HepG2 (cell line): ENCODE measurements around the gene SAP30. TPM values are rescaled to one million over a fixed set of nuclear protein-coding genes. Genes with fewer than 3 reads are reported as not detected.

Experiments
- BORCS8-MEF2B ChIP-seq: sonication (generic); formaldehyde crosslinking; IDR thresholded peaks from 2 replicates; pipeline ENCODE4 v1.8.0; 2022; ENCODE audit warnings: mild to moderate bottlenecking, missing genetic modification reagents
- CBX5 ChIP-seq: sonication (generic); formaldehyde crosslinking; IDR thresholded peaks from 2 replicates; pipeline ENCODE4 v1.4.0; 2020; ENCODE audit warnings: missing genetic modification reagents, borderline replicate concordance
- KMT2B ChIP-seq: IDR thresholded peaks from 2 replicates; pipeline ENCODE4 v1.6.1; 2016; ENCODE audit warnings: missing genetic modification reagents, missing compliant biosample characterization
- MAZ ChIP-seq, 2 experiments: sonication (generic) in 1 of 2; formaldehyde crosslinking in 1 of 2; IDR thresholded peaks; 2 replicates each; pipeline versions ENCODE4 v1.5.0 to v1.6.1; 2012 to 2020; ENCODE audit warnings: low read depth in 2 of 2, mild to moderate bottlenecking in 2 of 2, borderline replicate concordance in 1 of 2, improper control_type of control experiment in 1 of 2, low read length in 1 of 2, missing genetic modification reagents in 1 of 2, moderate library complexity in 1 of 2
- MEIS2 ChIP-seq: sonication (generic); formaldehyde crosslinking; IDR thresholded peaks from 2 replicates; pipeline ENCODE4 v1.9.0; 2021; ENCODE audit warnings: mild to moderate bottlenecking, missing genetic modification reagents
- NR1H2 ChIP-seq: sonication (generic); formaldehyde crosslinking; IDR thresholded peaks from 2 replicates; pipeline ENCODE4 v1.8.1; 2022; ENCODE audit warnings: low read depth, missing genetic modification reagents, borderline replicate concordance
- SALL1 ChIP-seq: sonication (generic); formaldehyde crosslinking; IDR thresholded peaks from 2 replicates; pipeline ENCODE4 v1.8.0; 2022; ENCODE audit warnings: mild to moderate bottlenecking, missing genetic modification reagents
- TMF1 ChIP-seq: sonication (generic); formaldehyde crosslinking; IDR thresholded peaks from 2 replicates; pipeline ENCODE4 v1.8.1; 2022; ENCODE audit warnings: low read depth, missing genetic modification reagents
- ZNF558 ChIP-seq: sonication (generic); formaldehyde crosslinking; IDR thresholded peaks from 2 replicates; pipeline ENCODE4 v1.9.0; 2022; ENCODE audit warnings: mild to moderate bottlenecking, missing genetic modification reagents, borderline replicate concordance
- ZNF670 ChIP-seq: sonication (generic); formaldehyde crosslinking; IDR thresholded peaks from 2 replicates; pipeline ENCODE4 v1.8.0; 2022; ENCODE audit warnings: mild to moderate bottlenecking, missing genetic modification reagents, borderline replicate concordance
- polyA plus RNA-seq, 8 experiments: library from polyadenylated mRNA; depleted of rRNA in 3 of 8; stranded (reverse) in 7 of 8; unstranded in 1 of 8; fragments of >200 nt; fragmentation: Illumina TruSeq in 4 of 8; extraction: Trizol in 4 of 8; gene quantifications; 2 replicates each; pipeline versions ENCODE4 v1.2.1 to v1.2.3, GENCODE V29; 2011 to 2016; ENCODE audit warnings: low read depth in 4 of 8, missing spikeins in 1 of 8, mixed read lengths in 1 of 8; ENCODE audit not compliant: insufficient read depth in 1 of 8
- total RNA-seq, 5 experiments: library from RNA; depleted of rRNA; stranded (reverse); fragments of >200 nt; fragmentation: Illumina TruSeq; extraction: Trizol; gene quantifications; 2 replicates each; pipeline ENCODE4 v1.2.3, GENCODE V29; 2016; ENCODE audit warnings: low read depth in 1 of 5
- TF ChIP-seq, protein P1 (sequence below): IDR thresholded peaks from 2 replicates; pipeline ENCODE4 v1.4.0; 2020; ENCODE audit warnings: mild to moderate bottlenecking, missing genetic modification reagents
- TF ChIP-seq, protein P2 (sequence below): IDR thresholded peaks from 2 replicates; pipeline ENCODE4 v1.6.1; 2016; ENCODE audit warnings: low read depth, borderline replicate concordance
- TF ChIP-seq, protein P3 (sequence below): IDR thresholded peaks from 2 replicates; pipeline ENCODE4 v1.6.1; 2018; ENCODE audit warnings: missing genetic modification reagents
- TF ChIP-seq, protein P4 (sequence below): sonication (generic); formaldehyde crosslinking; IDR thresholded peaks from 2 replicates; pipeline ENCODE4 v1.4.0; 2020; ENCODE audit warnings: missing genetic modification reagents; ENCODE audit errors: not compliant biosample characterization

Gene SAP30
- total and polyA plus RNA-seq, 2 of the 13 experiments (the other 11 are each of a cell fraction or from before 2014, with no cell fraction given), result 14.2 to 25.1 TPM

DNA sequence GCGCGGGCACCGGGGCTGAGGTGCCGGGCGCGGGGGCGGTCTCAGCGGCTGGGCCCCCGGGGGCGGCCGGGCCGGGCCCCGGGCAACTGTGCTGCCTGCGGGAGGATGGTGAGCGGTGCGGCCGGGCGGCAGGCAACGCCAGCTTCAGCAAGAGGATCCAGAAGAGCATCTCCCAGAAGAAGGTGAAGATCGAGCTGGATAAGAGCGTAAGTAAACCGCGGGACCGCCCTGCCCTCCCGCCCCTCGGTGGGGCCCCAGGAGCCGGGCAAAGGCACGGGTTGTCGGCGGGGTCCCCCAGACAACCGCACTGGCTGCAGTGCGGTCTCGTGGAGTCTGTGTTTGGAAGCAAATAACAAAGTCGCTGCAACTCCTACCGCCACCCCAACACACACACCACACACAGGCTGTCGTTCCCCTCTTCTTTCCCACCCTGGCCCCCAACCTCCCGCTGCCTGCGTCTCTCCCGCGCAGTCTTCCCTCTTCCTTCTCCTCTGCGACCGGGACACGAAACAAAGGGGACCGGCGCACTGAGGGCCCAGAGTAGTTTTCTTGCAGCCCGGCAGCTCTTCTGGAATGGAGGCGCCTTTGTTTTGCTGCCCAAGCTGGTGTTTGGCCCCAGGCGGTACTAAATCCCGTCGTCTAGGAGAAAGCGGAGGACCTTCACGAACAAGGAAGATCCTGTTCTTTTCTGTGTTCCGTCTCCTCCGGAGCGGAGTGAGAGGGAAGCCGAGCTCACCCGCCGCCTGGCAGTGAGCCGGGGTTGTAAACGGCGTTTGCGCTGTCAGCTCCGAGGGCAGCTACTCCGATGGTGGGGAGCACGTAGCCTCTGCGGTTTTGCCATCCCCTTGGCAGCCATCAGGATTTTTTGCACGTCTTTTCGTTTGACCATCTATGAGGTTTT is 788 bp downstream of the SAP30 start (continued):
- TF ChIP-seq, protein P1, sequence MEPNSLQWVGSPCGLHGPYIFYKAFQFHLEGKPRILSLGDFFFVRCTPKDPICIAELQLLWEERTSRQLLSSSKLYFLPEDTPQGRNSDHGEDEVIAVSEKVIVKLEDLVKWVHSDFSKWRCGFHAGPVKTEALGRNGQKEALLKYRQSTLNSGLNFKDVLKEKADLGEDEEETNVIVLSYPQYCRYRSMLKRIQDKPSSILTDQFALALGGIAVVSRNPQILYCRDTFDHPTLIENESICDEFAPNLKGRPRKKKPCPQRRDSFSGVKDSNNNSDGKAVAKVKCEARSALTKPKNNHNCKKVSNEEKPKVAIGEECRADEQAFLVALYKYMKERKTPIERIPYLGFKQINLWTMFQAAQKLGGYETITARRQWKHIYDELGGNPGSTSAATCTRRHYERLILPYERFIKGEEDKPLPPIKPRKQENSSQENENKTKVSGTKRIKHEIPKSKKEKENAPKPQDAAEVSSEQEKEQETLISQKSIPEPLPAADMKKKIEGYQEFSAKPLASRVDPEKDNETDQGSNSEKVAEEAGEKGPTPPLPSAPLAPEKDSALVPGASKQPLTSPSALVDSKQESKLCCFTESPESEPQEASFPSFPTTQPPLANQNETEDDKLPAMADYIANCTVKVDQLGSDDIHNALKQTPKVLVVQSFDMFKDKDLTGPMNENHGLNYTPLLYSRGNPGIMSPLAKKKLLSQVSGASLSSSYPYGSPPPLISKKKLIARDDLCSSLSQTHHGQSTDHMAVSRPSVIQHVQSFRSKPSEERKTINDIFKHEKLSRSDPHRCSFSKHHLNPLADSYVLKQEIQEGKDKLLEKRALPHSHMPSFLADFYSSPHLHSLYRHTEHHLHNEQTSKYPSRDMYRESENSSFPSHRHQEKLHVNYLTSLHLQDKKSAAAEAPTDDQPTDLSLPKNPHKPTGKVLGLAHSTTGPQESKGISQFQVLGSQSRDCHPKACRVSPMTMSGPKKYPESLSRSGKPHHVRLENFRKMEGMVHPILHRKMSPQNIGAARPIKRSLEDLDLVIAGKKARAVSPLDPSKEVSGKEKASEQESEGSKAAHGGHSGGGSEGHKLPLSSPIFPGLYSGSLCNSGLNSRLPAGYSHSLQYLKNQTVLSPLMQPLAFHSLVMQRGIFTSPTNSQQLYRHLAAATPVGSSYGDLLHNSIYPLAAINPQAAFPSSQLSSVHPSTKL (CRISPR knock-in tag), result no peak
- 0 out of 2 replicates have a peak, but pooled peaks have one; percentile 18 for TF ChIP-seq ZNF558 (CRISPR knock-in tag)
- 0 out of 2 replicates have a peak, but pooled peaks have one; percentile 22 for TF ChIP-seq MEIS2 (CRISPR knock-in tag)
- TF ChIP-seq, protein P2, sequence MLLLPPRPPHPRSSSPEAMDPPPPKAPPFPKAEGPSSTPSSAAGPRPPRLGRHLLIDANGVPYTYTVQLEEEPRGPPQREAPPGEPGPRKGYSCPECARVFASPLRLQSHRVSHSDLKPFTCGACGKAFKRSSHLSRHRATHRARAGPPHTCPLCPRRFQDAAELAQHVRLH (CRISPR knock-in tag), result peak; percentile 58; the same call in 1 of the 2 replicates
- peak; percentile 51; the same call in 1 of the 2 replicates for TF ChIP-seq SALL1 (CRISPR knock-in tag)
- peak; percentile 56 for TF ChIP-seq KMT2B (CRISPR knock-in tag)
- TF ChIP-seq TMF1 (CRISPR knock-in tag), result 0 out of 2 replicates have a peak, but pooled peaks have one; percentile 24
- TF ChIP-seq, protein P3, sequence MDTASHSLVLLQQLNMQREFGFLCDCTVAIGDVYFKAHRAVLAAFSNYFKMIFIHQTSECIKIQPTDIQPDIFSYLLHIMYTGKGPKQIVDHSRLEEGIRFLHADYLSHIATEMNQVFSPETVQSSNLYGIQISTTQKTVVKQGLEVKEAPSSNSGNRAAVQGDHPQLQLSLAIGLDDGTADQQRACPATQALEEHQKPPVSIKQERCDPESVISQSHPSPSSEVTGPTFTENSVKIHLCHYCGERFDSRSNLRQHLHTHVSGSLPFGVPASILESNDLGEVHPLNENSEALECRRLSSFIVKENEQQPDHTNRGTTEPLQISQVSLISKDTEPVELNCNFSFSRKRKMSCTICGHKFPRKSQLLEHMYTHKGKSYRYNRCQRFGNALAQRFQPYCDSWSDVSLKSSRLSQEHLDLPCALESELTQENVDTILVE (CRISPR knock-in tag), result peak; percentile 20; the same call in 1 of the 2 replicates
- TF ChIP-seq NR1H2 (CRISPR knock-in tag), result no peak
- TF ChIP-seq CBX5 (CRISPR knock-in tag), result peak; percentile 67; the same call in 1 of the 2 replicates
- no peak for TF ChIP-seq ZNF670 (CRISPR knock-in tag)
- 0 out of 2 replicates have a peak, but pooled peaks have one; percentile 21 for TF ChIP-seq BORCS8-MEF2B
- no peak for TF ChIP-seq MAZ (IDR thresholded peaks at IDR 0.05; ENCODE audit: borderline replicate concordance, low read depth, low read length)
- 0 out of 2 replicates have a peak, but pooled peaks have one; percentile 9 for TF ChIP-seq MAZ (CRISPR knock-in tag; IDR thresholded peaks at IDR 0.05; ENCODE audit: low read depth)
- TF ChIP-seq, protein P4, sequence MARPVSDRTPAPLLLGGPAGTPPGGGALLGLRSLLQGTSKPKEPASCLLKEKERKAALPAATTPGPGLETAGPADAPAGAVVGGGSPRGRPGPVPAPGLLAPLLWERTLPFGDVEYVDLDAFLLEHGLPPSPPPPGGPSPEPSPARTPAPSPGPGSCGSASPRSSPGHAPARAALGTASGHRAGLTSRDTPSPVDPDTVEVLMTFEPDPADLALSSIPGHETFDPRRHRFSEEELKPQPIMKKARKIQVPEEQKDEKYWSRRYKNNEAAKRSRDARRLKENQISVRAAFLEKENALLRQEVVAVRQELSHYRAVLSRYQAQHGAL (CRISPR knock-in tag), result no peak
